Osteoblast (primary cell): Measurements from ENCODE around the gene KRT6A. TPM values are rescaled to one million over a fixed set of nuclear protein-coding genes. Genes with fewer than 3 reads are reported as not detected.

Source experiments
- DNase-seq: peaks from one replicate; pipeline ENCODE4 v3.0.0; 2011; ENCODE audit warnings: low spot score, mixed read lengths; ENCODE audit not compliant: insufficient read length; ENCODE audit errors: missing footprints
- H2AFZ ChIP-seq: 2 replicates; pipeline ENCODE4 v1.6.0; 2011; ENCODE audit warnings: mild to moderate bottlenecking, low read length
- H3K27ac ChIP-seq: 2 replicates; pipeline ENCODE4 v1.5.1; 2011; ENCODE audit warnings: mild to moderate bottlenecking, low read depth, low read length, moderate library complexity
- H3K27me3 ChIP-seq: 2 replicates; pipeline ENCODE4 v1.6.0; 2012; ENCODE audit warnings: mild to moderate bottlenecking, control low read depth, inconsistent platforms, low read length, moderate library complexity; ENCODE audit not compliant: insufficient read depth
- H3K36me3 ChIP-seq: 2 replicates; pipeline ENCODE4 v1.5.1; 2011; ENCODE audit warnings: mild to moderate bottlenecking, low read length, control low read depth, moderate library complexity; ENCODE audit not compliant: insufficient read depth
- H3K4me1 ChIP-seq: 2 replicates; pipeline ENCODE4 v1.5.1; 2011; ENCODE audit warnings: mild to moderate bottlenecking, low read length, control low read depth, moderate library complexity; ENCODE audit not compliant: insufficient read depth
- H3K4me2 ChIP-seq: 2 replicates; pipeline ENCODE4 v1.6.0; 2011; ENCODE audit warnings: mild to moderate bottlenecking, low read length; ENCODE audit not compliant: insufficient read depth
- H3K4me3 ChIP-seq: fragments of 200-600 bp; sonication (generic); 3 replicates; pipeline ENCODE4 v1.5.1; 2012; ENCODE audit warnings: mild to moderate bottlenecking, low read length, inconsistent platforms; ENCODE audit not compliant: insufficient read depth
- H3K79me2 ChIP-seq: 2 replicates; pipeline ENCODE4 v1.6.0; 2012; ENCODE audit warnings: mild to moderate bottlenecking, low read length, control low read depth, inconsistent platforms; ENCODE audit not compliant: insufficient read depth
- H3K9me3 ChIP-seq: 2 replicates; pipeline ENCODE4 v1.5.1; 2011; ENCODE audit warnings: low read depth, low read length, control low read depth
- H4K20me1 ChIP-seq: 2 replicates; pipeline ENCODE4 v1.6.0; 2012; ENCODE audit warnings: mild to moderate bottlenecking, low read length, control low read depth; ENCODE audit not compliant: insufficient read depth
- CTCF ChIP-seq: IDR thresholded peaks from 2 replicates; pipeline ENCODE4 v1.5.1; 2011; ENCODE audit warnings: mild to moderate bottlenecking, low read depth, low read length, moderate library complexity; ENCODE audit errors: extremely low read depth
- total RNA-seq: library from RNA; depleted of rRNA; stranded (reverse); fragments of >200 nt; gene quantifications from 2 replicates; pipeline ENCODE4 v1.2.3, GENCODE V29; 2012

KRT6A gene
- total RNA-seq, 1 donor, result 0.72 TPM

- Histone ChIP-seq H3K27me3 (no peaks in the 10 kb centered on the region), H2AFZ (no peak overlapping the region), H3K36me3 (no peaks in the 10 kb centered on the region), H3K4me1 (peaks cover 55% of the 10 kb centered on the region), H3K9me3 (no peaks in the 10 kb centered on the region), H3K4me2 (peak overlapping the region; percentile 64), H3K4me3 (peak overlapping the region; percentile 38), H3K27ac (peak overlapping the region; percentile 82), H4K20me1 (no peaks in the 10 kb centered on the region), H3K79me2 (no peaks in the 10 kb centered on the region)
- DNase-seq, result no peak
- no peak for TF ChIP-seq CTCF
Measured at GRCh38 chr12:52499806-52500560, 6.9 kb upstream of the KRT6A start.

GRCh38 chr12:52498946-52499345 is 5.9 kb upstream of the KRT6A start:
- Histone ChIP-seq H3K79me2 (no peaks in the 10 kb centered on the region), H4K20me1 (no peaks in the 10 kb centered on the region), H3K4me2 (no peak overlapping the region), H3K4me3 (no peak overlapping the region), H3K36me3 (no peaks in the 10 kb centered on the region), H2AFZ (no peak overlapping the region), H3K27ac (peak overlapping the region; percentile 82), H3K9me3 (no peaks in the 10 kb centered on the region), H3K4me1 (peaks cover 65% of the 10 kb centered on the region), H3K27me3 (no peaks in the 10 kb centered on the region)
- TF ChIP-seq CTCF, result no peak
- DNase-seq, result no peak

GRCh38 chr12:52497975-52498374 is 4.9 kb upstream of the KRT6A start:
- H3K4me3 ChIP-seq, result no peak overlapping the region
- H3K36me3 ChIP-seq, result no peaks in the 10 kb centered on the region
- H3K27me3 ChIP-seq, result no peaks in the 10 kb centered on the region
- H4K20me1 ChIP-seq, result no peaks in the 10 kb centered on the region
- H3K4me2 ChIP-seq, result no peak overlapping the region
- H3K27ac ChIP-seq, result no peak overlapping the region
- no peak overlapping the region for H2AFZ ChIP-seq
- H3K4me1 ChIP-seq, result peaks cover 69% of the 10 kb centered on the region
- no peak for TF ChIP-seq CTCF
- no peaks in the 10 kb centered on the region for H3K9me3 ChIP-seq
- no peak for DNase-seq
- H3K79me2 ChIP-seq, result no peaks in the 10 kb centered on the region

DNA sequence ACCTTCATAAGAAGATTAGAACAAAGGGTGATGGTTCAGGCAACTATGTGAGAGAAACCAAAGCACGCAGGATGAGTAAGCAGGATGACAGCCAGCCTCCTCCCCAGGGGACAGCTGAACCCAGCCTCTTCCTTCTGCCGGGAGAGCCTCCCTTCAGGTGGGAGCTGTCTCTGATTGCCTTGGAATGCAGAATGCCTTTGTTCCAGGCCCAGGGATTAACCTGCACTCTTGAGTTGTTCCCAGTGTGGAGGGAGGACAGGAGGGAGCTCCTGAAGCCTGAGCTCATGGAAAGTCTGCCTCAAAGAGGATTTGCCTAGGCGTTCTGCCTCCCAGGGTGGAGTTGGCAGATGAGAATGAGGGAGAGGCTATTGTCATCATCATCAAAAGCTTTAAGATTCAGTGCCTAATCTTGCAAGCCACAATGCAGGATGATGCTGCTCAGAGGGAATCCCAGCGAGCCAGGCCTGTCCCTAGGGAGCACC is 3.6 kb upstream of the KRT6A start:
- peak; percentile 80 for DNase-seq
- Histone ChIP-seq H3K79me2 (no peaks in the 10 kb centered on the region), H3K4me2 (peak overlapping the region; percentile 25), H3K27me3 (peaks cover 6% of the 10 kb centered on the region), H3K9me3 (no peaks in the 10 kb centered on the region), H2AFZ (no peak overlapping the region), H3K4me1 (peaks cover 66% of the 10 kb centered on the region), H4K20me1 (no peaks in the 10 kb centered on the region), H3K27ac (peak overlapping the region; percentile 78), H3K36me3 (no peaks in the 10 kb centered on the region), H3K4me3 (no peak overlapping the region)
- no peak for TF ChIP-seq CTCF
